ENCODE results near the gene CALML4.
A peak's percentile ranks its signal among the peaks of the same experiment; 100 is the strongest.

CALML4 gene

GRCh38 chr15:68192804-68193486, 12.2 kb downstream of the CALML4 start:
- Histone ChIP-seq H3K27me3 (ENCODE audit: insufficient read depth, poor library complexity, severe bottlenecking) (no peaks in the 10 kb centered on the region), H3K27ac (replicated peaks) (no peak overlapping the region), H3K4me3 (replicated peaks; ENCODE audit: insufficient read depth, low read length) (no peak overlapping the region)
- DNase-seq (ENCODE audit: low read depth in 1 of 2, low spot score in 1 of 2), result no peak
- TF ChIP-seq, protein P1, sequence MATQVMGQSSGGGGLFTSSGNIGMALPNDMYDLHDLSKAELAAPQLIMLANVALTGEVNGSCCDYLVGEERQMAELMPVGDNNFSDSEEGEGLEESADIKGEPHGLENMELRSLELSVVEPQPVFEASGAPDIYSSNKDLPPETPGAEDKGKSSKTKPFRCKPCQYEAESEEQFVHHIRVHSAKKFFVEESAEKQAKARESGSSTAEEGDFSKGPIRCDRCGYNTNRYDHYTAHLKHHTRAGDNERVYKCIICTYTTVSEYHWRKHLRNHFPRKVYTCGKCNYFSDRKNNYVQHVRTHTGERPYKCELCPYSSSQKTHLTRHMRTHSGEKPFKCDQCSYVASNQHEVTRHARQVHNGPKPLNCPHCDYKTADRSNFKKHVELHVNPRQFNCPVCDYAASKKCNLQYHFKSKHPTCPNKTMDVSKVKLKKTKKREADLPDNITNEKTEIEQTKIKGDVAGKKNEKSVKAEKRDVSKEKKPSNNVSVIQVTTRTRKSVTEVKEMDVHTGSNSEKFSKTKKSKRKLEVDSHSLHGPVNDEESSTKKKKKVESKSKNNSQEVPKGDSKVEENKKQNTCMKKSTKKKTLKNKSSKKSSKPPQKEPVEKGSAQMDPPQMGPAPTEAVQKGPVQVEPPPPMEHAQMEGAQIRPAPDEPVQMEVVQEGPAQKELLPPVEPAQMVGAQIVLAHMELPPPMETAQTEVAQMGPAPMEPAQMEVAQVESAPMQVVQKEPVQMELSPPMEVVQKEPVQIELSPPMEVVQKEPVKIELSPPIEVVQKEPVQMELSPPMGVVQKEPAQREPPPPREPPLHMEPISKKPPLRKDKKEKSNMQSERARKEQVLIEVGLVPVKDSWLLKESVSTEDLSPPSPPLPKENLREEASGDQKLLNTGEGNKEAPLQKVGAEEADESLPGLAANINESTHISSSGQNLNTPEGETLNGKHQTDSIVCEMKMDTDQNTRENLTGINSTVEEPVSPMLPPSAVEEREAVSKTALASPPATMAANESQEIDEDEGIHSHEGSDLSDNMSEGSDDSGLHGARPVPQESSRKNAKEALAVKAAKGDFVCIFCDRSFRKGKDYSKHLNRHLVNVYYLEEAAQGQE (IDR thresholded peaks at IDR 0.05; ENCODE audit: insufficient replicate concordance, low read depth), result no peak
- TF ChIP-seq CTCF (IDR thresholded peaks at IDR 0.05; ENCODE audit: insufficient read depth, low read length) (no peak), SPI1 (IDR thresholded peaks at IDR 0.05; ENCODE audit: borderline replicate concordance, low read depth) (no peak), GABPA (IDR thresholded peaks at IDR 0.05; ENCODE audit: low read depth) (no peak), POLR2AphosphoS5 (IDR thresholded peaks at IDR 0.05; ENCODE audit: low read depth) (0 out of 2 replicates have a peak, but pooled peaks have one; percentile 34)

DNA sequence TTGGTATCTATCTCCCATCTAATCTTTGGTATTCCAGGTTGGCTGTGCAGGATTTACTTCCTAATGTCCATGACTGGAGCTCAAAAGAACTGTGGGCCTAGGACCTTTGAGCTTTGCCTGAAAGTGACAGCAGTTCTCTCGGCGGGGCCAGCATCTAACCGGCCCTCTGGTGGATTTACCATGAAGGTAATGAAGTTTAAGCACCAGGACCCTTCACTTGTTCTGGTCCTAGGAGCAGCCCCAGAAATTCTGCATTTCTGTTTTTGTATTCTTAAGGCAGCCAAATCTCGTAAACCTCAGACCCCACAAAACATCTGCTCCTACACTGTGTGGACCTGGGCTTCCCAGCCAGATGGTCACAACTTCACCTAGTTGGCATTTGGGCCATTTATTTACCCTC, 13.0 kb downstream of the CALML4 start:
- no peaks in the 10 kb centered on the region for H3K27me3 ChIP-seq (ENCODE audit: insufficient read depth, poor library complexity, severe bottlenecking)
- no peak for DNase-seq (ENCODE audit: low read depth in 1 of 2, low spot score in 1 of 2)
- TF ChIP-seq, protein P1 (IDR thresholded peaks at IDR 0.05; ENCODE audit: insufficient replicate concordance, low read depth), result no peak
- TF ChIP-seq CTCF (IDR thresholded peaks at IDR 0.05; ENCODE audit: insufficient read depth, low read length) (no peak), SPI1 (IDR thresholded peaks at IDR 0.05; ENCODE audit: borderline replicate concordance, low read depth) (no peak), GABPA (IDR thresholded peaks at IDR 0.05; ENCODE audit: low read depth) (no peak), POLR2AphosphoS5 (IDR thresholded peaks at IDR 0.05; ENCODE audit: low read depth) (no peak)
- no peak overlapping the region for H3K27ac ChIP-seq (replicated peaks)
- no peak overlapping the region for H3K4me3 ChIP-seq (replicated peaks; ENCODE audit: insufficient read depth, low read length)

- Histone ChIP-seq H3K4me3 (replicated peaks; ENCODE audit: insufficient read depth, low read length) (no peak overlapping the region), H3K27me3 (ENCODE audit: insufficient read depth, poor library complexity, severe bottlenecking) (no peaks in the 10 kb centered on the region), H3K27ac (replicated peaks) (no peak overlapping the region)
- DNase-seq (ENCODE audit: low read depth in 1 of 2, low spot score in 1 of 2), result no peak
- TF ChIP-seq CTCF (IDR thresholded peaks at IDR 0.05; ENCODE audit: insufficient read depth, low read length), result no peak
- no peak for TF ChIP-seq SPI1 (IDR thresholded peaks at IDR 0.05; ENCODE audit: borderline replicate concordance, low read depth)
- no peak for TF ChIP-seq GABPA (IDR thresholded peaks at IDR 0.05; ENCODE audit: low read depth)
- TF ChIP-seq, protein P1 (IDR thresholded peaks at IDR 0.05; ENCODE audit: insufficient replicate concordance, low read depth), result no peak
- no peak for TF ChIP-seq POLR2AphosphoS5 (IDR thresholded peaks at IDR 0.05; ENCODE audit: low read depth)
Measured at GRCh38 chr15:68191555-68191954, 13.6 kb downstream of the CALML4 start.

Measured in HL-60 (cell line).